KBM-7 (cell line): ENCODE data around the gene APEX1.

ENCODE experiments used
- DNase-seq: peaks from one replicate; pipeline ENCODE4 v3.0.0-alpha.2; 2015
- in situ Hi-C: fragments of 300-500 bp; cut with MboI; formaldehyde crosslinking; loops from 2 replicates; pipeline ENCODE4 v1.14.3; 2020; ENCODE audit warnings: low sequenced_read_pairs, low pct_unique_long_range_greater_than_20kb, mixed read lengths

Gene APEX1

DNA sequence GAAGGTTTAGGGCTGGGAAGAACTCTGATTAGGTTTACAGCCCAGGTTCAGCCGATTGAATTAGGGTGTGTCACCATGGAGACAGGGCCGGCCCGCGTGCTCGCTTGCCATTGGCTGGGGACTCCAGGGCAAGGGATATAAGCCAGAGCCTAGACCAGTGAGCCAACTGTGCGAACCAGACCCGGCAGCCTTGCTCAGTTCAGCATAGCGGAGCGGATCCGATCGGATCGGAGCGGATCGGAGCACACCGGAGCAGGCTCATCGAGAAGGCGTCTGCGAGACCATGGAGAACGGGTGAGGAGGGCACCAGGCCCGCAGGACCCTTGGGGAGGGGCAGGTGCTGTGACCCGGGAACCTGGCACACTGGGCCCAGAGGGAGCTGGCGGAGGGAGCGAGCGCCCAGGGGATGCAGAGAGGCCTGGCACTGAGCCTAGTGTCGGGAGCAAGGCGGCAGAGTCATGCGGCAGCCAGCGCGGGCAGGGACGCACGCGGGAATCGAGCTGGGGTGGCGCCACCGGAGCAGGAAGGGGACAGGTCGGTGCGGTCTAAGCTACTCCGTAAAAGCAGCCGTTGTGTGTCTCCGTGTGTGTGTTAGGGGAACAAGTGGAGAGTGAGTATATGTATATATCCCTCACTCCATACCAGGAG is 14.3 kb downstream of the APEX1 start, which contains the start of gene PNP:
Gene PNP, plus strand, starts transcription at position 165 of the 648 bp plus-strand sequence. Its CDS starts 119 bp downstream, at position 284.
- in situ Hi-C loops = no loop called here
- DNase-seq = peak; percentile 87

DNA sequence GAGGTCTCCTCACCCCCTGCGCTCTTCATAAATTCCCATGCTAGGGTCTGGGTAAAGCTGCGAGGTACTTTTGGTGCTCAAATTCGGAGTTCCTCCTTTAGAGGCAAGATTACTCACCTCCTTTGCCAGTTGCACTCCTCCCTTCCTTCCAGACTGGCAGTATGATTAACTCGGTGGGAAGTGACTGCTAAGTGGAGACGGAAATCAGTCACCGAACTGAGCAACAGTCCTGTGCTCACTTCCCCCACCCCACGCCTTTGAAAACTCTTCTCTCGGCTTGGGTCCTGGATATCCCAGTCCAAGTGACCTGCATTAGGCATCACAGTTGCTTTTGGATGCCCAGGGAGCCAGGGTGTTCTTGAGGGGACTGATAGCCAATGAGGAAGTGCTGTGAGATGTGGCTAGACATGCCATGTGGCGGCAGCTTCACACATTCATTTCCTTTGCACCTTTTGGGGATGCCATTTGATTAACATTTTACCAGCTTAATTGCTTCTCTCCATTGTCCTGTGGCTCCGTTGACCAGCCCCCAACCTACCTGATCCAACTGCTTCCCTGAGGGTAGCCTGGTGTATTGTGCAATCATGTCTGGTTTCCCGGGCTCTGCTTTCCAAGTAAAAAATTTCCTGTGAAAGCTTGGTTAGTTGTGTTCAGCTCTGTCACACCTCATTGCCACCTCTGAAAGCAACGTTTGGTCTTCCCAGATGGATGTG is 15.0 kb downstream of the APEX1 start:
- peak; percentile 88 for DNase-seq
- in situ Hi-C loops = no loop called here

DNA sequence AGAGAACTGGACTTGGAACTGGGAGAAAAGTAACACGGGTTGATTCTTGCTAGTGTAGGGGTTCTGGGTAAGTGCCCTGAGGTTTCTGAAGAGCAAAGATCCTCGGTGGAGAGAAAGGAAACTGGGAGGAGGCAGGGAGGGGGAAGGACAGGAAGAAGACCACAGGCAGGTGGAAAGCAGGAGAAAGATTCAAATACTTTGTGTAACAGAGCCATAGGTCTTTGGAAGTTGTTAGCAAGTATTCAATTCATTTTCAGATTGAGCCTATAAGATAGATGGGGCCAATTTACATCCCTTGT is 15.5 kb downstream of the APEX1 start:
- in situ Hi-C loops = no loop called here
- DNase-seq = no peak

DNA sequence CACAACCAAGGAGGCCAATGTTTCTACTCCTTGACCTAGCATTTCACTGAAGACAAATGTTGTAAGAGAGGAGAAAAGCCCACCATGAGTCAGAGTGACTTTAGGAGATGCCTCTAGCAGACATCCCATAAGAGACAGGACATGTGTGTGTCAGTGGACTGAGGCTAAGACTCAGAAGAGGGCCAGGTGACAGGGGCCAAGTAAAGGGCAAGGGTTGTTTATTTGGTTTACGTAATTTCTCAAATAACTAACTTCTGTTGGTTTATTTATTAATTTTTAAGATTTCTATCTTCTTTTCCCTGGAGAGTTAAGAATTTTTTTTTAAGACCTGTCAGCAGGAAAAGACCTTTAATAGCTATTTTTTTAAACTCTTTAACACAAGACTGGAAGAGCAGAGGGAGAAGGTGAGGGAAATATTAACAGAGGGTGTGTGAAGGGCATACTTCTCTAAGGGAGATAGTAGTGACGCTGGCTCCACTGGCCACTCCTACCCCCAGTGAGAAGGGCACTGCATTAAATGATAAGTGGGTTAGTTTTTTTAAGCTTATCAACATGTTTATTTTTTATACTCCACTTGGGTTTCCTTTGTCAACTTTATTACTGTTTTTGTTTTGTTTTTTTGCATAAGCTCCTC is 17.6 kb downstream of the APEX1 start:
- DNase-seq = no peak
- in situ Hi-C loops = no loop called here

DNA sequence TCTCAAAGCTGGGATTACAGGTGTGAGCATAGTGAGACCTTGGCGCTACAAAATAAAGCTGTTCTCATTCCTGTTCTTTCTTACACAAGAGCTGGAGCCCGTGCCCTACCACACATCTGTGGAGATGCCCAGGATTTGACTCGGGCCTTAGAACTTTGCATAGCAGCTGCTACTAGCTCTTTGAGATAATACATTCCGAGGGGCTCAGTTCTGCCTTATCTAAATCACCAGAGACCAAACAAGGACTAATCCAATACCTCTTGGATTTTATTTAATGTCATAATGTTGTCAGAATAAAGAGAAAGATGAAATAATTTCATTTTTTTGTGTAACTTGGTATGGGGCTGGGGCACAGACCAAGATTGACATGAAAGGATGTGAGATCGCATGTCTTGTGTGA is 21.8 kb downstream of the APEX1 start:
- in situ Hi-C loops = loop anchor here (25.0 kb wide), 1 partner anchor 111 kb away; the partner anchor contains the start of genes RNASE11 and RNASE12

DNA sequence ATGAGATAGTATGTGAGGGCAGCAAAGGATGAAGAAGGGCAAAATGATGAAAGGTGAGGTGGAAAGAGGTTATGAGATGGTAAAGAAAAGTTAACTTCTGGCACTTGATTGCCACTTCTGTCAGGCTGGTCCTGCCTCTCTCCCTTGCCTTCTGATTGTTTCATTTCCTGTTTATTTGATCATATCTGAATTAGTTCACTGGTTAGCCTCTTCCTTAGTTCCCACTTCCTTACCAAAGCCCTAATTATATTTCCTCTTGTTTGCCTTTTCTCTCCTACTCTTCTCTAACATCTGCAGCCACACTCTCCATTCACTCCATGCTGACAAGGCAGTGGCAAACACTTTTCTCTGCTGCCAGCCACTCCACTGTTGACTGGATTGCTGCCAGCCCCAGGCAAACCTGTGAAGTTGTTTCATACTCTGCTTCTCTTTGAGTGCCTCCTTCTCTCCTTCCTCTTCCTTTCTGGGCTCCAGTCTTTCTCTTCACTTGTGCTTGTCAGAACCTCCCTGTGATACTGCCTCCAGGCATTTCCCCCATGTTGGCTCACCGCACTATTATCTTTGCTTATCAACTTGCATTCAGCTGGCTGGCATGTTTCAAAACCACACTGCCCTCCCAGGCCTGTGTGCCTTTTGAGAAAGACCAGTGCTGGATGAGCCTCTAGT is 22.3 kb downstream of the APEX1 start:
- peak; percentile 93 for DNase-seq
- in situ Hi-C loops = loop anchor here (25.0 kb wide), 1 partner anchor 110 kb away; the partner anchor contains the start of genes RNASE11 and RNASE12

More for the DNA sequence above, 21.8 kb downstream of the APEX1 start:
- DNase-seq = no peak

- in situ Hi-C loops = loop anchor here (25.0 kb wide), 1 partner anchor 108 kb away; the partner anchor contains the start of genes RNASE11 and RNASE12
- DNase-seq = no peak
These were observed 23.9 kb downstream of the APEX1 start for GRCh38 chr14:20478894-20479293.

GRCh38 chr14:20482382-20482781 is 27.4 kb downstream of the APEX1 start:
- no peak for DNase-seq
- in situ Hi-C loops = loop anchor here (25.0 kb wide), 1 partner anchor 105 kb away; the partner anchor contains the start of genes RNASE11 and RNASE12

DNA sequence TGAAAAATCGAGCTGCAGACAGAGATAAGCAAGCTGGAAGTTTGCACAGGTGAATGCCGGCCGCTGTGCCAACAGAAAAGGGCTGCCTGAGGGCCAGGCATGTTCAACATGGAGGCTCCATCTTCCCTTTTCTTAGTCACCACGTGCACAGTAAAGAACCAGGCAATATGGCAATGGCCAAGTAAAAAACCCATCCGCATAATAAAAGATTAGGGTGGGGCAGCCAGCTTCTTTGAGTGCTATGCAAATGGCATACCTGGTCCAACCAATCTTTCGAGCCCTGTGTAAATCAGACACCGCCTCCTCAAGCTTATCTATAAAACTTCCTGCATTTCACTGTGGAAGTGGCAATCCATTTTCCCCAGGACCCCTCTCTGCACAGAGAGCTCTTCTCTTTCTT is 30.9 kb downstream of the APEX1 start:
- in situ Hi-C loops = loop anchor here (25.0 kb wide), 1 partner anchor 101 kb away; the partner anchor contains the start of genes RNASE11 and RNASE12
- DNase-seq = no peak

DNA sequence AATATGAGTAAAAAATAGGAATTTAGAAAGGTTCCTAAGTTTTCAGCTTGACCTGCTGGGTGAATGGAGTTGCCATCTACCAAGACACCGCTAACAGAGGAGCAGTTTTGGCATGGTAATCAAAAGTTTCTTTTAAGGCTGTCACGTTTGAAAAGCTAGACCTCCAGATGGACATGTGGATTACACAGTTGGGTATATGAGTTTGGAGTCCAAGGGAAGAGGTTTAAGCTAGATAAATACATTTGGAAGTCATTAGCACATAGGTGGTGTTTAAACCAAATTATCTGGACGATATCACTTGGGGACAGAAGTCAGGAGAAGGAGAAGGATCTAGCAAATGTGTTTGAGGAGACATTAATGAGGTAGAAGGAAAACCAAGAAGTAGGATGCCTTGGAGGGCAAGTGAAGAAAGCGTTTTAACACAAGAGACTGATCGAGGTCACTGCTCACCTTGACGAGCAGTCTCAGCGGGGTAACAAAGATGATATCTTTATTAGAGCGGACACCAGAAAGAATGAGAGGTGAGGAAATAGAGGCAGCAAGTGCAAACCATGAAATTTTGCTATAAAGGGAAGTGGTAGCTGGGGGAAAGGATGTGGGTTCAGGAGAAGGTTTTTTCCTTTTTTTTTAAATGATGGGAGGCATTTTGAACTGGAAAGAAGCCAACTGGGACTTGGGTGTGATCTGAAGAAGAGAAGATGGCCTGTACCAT is 31.8 kb downstream of the APEX1 start:
- DNase-seq = peak; percentile 84
- in situ Hi-C loops = loop anchor here (25.0 kb wide), 1 partner anchor 100 kb away; the partner anchor contains the start of genes RNASE11 and RNASE12

DNA sequence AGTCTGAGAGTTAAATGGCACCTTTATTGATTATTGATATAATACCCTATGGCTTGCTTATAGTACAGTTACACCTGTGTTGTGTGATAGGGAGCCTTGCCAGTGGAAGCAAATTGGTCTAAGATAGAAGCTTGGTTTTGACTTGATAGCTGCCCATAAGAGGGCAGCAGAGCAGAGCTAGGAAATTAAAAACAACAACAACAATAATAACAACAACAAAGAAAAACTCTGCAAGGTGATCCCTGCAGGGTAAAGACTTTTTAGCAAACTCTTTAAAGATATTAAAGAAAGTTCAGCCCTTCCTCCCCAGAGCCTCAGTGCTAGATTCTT is 32.3 kb downstream of the APEX1 start:
- in situ Hi-C loops = loop anchor here (25.0 kb wide), 1 partner anchor 100 kb away; the partner anchor contains the start of genes RNASE11 and RNASE12
- no peak for DNase-seq

GRCh38 chr14:20489093-20489994 is 34.3 kb downstream of the APEX1 start:
- DNase-seq = peak; percentile 44
- in situ Hi-C loops = loop anchor here (25.0 kb wide), 1 partner anchor 98 kb away; the partner anchor contains the start of genes RNASE11 and RNASE12

GRCh38 chr14:20490563-20490962 is 35.5 kb downstream of the APEX1 start:
- DNase-seq = peak; percentile 28
- in situ Hi-C loops = loop anchor here (25.0 kb wide), 1 partner anchor 97 kb away; the partner anchor contains the start of genes RNASE11 and RNASE12

DNA sequence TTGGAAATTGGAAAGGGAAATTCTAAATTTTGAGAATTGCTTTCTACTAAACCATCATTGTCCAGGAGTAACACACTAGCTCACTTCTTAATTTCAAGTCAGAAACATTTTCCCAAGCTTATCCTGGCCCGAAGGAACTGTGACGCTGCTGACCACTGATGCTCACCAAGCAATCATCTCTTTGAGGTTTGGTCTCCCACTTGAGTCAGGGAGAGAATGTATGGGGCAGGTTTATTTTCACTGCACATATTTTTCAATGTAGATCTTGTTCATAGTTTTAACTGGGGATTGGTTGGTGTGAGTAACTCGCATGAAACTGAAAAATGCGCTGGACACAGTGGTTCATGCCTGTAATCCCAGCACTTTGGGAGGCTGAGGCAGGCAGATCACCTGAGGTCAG is 37.5 kb downstream of the APEX1 start:
- DNase-seq = no peak
- in situ Hi-C loops = loop anchor here (25.0 kb wide), 1 partner anchor 95 kb away; the partner anchor contains the start of genes RNASE11 and RNASE12

GRCh38 chr14:20493634-20494033 is 38.6 kb downstream of the APEX1 start:
- DNase-seq = peak; percentile 84
- in situ Hi-C loops = loop anchor here (25.0 kb wide), 1 partner anchor 94 kb away; the partner anchor contains the start of genes RNASE11 and RNASE12

- no peak for DNase-seq
- in situ Hi-C loops = loop anchor here (25.0 kb wide), 1 partner anchor 92 kb away; the partner anchor contains the start of genes RNASE11 and RNASE12
These were observed 40.1 kb downstream of the APEX1 start for GRCh38 chr14:20494935-20495766.
